Activated CD8-positive, alpha-beta memory T cell treated with anti-CD3 and anti-CD28 coated beads for 36 hours (primary cell): ENCODE data around the gene NFIC. TPM values are rescaled to one million over a fixed set of nuclear protein-coding genes. Genes with fewer than 3 reads are reported as not detected.

Experiments used
- CTCF ChIA-PET: fragments of 350-600 bp; sonication (Branson Sonifier 250); formaldehyde crosslinking; loops from one replicate; lab custom pipeline; 2021; ENCODE audit warnings: antibody characterized with exemption; lab: Charles Lee
- POLR2A ChIA-PET: fragments of 350-600 bp; sonication (Branson Sonifier 250); formaldehyde crosslinking; loops from one replicate; lab custom pipeline; 2021; ENCODE audit warnings: antibody characterized with exemption; lab: Charles Lee
- total RNA-seq, 2 experiments: library from RNA; stranded (reverse); gene quantifications; one replicate each; pipeline ENCODE4 v1.2.3, GENCODE V29; 2021

The NFIC gene
- total RNA-seq, 2 experiments from 2014 or later: 17.7 to 19.3 TPM

- ChIA-PET POLR2A (no interaction called here), CTCF (no interaction called here)
Observed at GRCh38 chr19:3450796-3451411, 84.5 kb downstream of the NFIC start.

DNA sequence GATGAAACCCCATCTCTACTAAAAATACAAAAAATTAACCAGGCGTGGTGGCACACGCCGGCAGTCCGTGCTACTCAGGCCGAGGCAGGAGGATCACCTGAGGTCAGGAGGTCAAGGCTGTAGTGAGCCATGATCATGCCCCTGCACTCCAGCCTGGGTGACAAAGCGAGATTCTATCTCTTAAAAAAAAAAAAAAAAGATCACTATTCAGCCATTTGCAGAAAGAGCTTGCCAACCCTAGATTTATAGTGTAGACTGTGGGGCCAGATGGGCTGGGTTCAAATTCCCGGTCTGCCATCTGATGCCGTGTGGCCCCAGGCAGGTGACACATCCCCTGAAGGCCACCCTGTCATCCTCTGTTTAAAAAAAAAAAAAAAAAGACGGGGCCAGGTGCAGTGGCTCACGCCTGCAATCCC is 85.1 kb downstream of the NFIC start:
- CTCF ChIA-PET: no interaction called here
- POLR2A ChIA-PET: no interaction called here

DNA sequence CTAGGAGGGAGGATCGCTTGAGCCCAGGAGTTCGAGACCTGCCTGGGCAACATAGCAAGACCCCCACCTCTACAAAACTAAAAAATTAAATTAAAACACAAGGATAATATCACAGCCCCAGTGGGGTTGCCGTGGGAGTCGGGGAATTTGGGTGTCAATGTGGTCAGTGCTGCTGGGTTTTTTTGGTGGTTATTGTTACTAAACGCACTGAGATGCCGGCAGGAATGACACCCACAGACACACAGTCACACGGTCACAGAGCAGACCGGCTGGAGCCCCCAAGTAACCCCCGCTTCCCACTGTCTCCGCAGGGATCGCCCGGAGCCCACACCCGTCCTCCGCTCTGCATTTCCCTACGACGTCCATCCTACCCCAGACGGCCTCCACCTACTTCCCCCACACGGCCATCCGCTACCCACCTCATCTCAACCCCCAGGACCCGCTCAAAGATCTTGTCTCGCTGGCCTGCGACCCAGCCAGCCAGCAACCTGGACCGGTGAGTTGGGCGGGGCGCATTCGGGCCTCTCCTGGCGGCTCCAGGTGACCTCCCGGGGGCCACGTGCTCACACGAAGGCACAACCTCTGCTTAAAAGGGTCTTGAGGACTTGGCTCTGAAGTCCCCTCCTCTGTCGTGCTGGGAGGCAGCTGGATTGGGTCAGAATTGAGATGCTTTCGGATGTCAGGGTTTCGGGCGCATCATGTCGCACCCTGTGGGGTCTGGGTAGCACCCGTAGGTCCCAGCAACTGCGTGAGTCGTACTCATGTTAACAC is 86.0 kb downstream of the NFIC start:
- ChIA-PET POLR2A (no interaction called here), CTCF (interaction anchor here (0.6 kb wide), 1 partner anchor 535 kb away, joined by 5 read pairs; no protein-coding TSS in a partner anchor)

DNA sequence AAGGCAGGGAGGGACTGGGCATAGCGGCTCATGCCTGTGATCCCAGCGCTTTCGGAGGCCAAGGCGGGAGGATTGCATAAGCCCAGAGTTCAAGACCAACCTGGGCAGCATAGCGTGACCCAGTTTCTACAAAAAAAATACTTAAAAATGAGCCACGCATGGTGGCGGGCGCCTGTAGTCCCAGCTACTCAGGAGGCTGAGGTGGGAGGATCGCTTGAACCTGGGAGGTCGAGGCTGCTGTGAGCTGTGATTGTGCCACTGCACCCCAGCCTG is 86.5 kb downstream of the NFIC start:
- ChIA-PET POLR2A (interaction anchor here (0.6 kb wide), 1 partner anchor 12 kb away, joined by 9 read pairs; no protein-coding TSS in a partner anchor), CTCF (interaction anchor here (0.6 kb wide), 1 partner anchor 535 kb away, joined by 5 read pairs; no protein-coding TSS in a partner anchor)

- ChIA-PET POLR2A (no interaction called here), CTCF (no interaction called here)
Observed at GRCh38 chr19:3453840-3454239, 87.5 kb downstream of the NFIC start.

DNA sequence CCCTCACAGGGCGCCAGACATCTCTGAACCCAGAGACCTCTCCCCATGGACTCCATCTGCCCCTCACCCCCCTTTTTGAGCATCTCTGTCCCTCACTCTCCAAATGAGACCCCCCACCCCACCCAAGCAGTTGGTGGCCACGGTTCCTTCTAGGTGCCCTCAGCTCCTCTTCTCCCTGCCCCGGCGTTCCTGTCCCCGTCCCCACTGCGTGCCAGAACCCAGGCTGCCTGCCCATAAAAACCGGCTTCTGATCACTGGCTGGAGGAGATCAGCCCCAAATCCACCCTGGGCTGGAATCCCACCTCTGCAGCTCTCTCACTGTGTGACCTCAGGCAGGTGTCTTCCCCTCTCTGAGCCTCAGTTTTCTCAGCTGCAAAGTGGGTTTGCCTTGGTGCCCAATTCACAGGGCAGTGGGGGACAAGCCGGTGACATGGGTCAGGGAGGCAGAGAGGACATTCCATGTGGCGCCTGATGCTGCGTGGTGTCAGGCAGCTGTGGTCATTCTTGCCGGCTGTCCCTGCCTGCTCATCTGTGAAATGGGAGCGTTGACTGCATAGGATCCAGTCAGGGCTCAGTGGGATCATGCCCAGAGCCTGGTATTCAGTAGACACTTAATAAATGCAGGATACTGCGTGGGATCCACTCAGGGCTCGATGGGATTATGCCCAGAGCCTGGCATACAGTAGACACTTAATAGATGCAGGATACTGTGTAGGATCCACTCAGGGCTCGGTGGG is 88.4 kb downstream of the NFIC start:
- CTCF ChIA-PET: no interaction called here

GRCh38 chr19:3455393-3455955 is 89.1 kb downstream of the NFIC start:
- CTCF ChIA-PET: no interaction called here
- POLR2A ChIA-PET: no interaction called here

More for the DNA sequence above, 88.4 kb downstream of the NFIC start:
- POLR2A ChIA-PET: no interaction called here

DNA sequence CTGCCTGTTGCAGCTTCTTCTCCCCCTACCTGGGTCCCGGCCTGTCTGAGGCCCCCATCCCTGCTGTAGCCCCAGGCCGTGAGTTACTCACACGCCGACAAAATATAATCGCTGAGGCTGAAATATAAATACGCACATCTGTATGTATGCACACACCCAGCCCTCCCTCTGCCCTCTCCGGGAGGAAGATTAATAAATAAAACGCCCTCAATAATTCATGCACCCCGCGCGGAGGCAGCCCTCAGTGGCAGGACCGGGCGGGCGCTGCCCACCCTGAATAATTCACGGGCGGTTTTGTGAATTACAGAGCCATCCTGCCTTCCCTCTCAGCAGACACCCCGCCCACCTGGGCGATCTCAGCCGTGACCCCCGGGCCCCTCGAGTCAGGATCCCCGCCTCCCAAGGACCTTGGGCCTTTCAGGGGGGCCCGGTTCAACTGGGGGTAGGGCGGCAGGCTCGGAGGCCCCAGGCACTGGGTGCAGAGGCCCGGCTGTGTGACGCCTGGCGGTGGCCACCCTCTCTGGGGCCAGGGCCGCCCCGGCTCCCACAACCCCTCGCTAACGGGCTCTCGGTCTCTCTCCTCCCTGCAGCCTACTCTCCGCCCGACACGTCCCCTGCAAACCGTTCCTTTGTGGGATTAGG is 89.7 kb downstream of the NFIC start:
- POLR2A ChIA-PET: no interaction called here

DNA sequence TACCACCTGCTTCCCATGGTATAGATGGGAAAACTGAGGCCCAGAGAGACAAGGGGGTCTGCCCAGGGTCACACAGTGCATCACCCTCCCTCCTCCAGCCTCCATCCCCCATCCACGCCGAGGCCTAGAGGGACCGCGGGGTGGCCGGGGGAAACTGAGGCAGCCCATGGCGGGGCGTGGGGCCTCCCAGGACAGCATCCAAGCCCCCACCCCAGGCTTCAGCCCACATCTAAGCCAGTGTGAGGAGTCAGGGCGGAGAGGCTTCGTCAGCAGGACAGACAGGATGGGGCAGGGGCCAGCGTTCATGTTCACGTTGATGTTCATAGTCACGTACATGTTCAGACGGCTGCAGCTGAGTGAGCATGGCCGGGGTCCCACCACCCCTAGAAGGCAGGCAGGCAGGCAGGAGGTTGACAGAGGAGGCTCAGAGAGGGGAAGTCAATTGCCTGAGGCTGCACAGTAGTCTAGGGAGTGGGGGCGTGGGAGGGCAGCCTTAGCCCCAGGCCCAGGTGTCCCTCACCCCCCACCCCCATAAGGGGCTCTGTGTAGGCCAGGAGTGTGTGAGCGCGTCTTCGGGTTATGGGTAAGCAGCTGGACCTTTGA is 90.6 kb downstream of the NFIC start:
- ChIA-PET CTCF (no interaction called here), POLR2A (no interaction called here)

More for the DNA sequence above, 89.7 kb downstream of the NFIC start:
- CTCF ChIA-PET: no interaction called here

- ChIA-PET POLR2A (no interaction called here), CTCF (no interaction called here)
Observed at GRCh38 chr19:3457528-3458228, 91.3 kb downstream of the NFIC start.

DNA sequence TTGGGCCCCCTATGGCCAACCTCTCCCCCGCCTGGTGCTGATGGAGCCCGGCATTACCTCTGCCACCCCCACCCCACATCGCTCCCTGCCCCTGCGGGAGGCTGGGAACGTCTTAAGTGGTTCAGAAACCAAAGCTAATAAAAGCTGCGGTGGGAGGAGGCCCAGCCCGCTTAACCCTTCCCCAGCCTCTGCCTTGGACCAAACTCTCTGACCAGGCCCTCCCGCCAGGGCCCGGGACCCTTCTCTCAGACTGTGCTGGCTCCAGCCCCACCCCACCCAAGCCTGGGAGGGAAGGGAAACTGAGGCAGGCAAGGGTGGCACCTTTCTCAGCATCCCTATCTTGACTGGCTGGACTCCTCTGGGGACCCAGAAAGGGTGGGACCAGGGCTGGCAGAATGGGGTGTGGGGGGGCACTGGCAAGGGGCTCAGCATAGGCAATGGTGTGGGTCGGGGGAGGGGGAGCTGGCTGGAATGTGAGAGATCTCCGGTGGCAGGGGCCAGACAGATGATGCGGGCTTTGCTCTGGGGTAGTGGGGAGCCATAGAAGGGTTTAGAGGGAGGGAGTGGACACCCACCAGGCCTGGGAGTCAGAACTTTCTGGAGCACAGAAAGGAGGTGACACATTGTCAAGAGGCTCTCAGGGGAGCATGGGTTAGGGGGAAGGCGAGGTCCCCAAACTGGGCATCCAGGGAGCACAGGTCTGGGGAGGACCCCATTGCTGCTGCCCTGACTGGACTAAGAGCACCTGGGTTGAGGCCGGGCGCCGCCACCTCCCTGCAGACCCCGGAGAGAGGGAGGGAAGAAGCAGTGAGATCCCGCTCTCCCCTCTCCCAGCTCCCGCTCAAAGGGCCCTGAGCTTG is 92.1 kb downstream of the NFIC start:
- CTCF ChIA-PET: interaction anchor here (0.6 kb wide), 1 partner anchor 27 kb away, joined by 3 read pairs; no protein-coding TSS in a partner anchor
- POLR2A ChIA-PET: no interaction called here

GRCh38 chr19:3459089-3459881 is 92.9 kb downstream of the NFIC start:
- CTCF ChIA-PET: interaction anchor here (0.6 kb wide), 1 partner anchor 26 kb away, joined by 3 read pairs; no protein-coding TSS in a partner anchor
- POLR2A ChIA-PET: no interaction called here

- ChIA-PET CTCF (interaction anchor here (0.7 kb wide), 1 partner anchor 144 kb away, joined by 3 read pairs; no protein-coding TSS in a partner anchor), POLR2A (no interaction called here)
Observed at GRCh38 chr19:3459965-3460582, 93.7 kb downstream of the NFIC start.

DNA sequence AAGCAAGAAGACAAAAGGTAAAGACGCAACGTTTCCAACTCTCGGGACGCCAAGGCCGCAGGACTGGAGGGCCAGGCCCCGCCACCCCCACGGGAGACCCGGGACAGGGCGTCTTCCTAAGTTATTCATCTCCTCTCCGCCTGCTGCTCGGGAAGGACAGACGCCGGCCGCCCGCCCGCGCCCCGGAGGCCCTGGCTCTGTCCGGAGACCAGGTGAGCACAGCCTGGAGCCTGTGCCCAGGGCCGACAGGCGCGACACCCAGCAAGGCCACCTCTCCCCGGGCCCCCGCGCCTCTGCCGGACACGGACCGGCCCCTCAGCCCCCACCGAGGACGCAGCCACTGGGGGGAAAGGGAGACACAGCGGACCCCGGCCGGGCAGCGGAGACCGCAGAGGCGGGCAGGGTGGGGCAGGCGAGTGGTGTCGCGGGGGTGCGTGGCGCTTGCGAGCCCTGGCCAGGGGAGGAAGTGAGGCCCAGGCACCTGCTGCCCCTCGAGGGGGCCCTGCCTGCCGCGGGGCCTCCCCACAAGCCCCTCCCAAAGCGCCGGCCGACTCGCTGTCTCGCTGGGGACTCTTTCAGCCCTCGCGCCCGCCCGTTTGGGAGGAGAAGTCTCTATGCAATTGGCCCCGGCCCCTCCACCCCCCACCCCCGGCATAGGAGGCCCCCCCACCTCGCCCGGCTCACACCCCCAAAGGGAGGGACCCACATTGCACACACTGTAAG is 96.8 kb downstream of the NFIC start:
- CTCF ChIA-PET: interaction anchor here (2.2 kb wide), 1 partner anchor 22 kb away, joined by 7 read pairs; no protein-coding TSS in a partner anchor
- POLR2A ChIA-PET: no interaction called here
